Activated T-cell treated with anti-CD3 and anti-CD28 coated beads for 24 hours (primary cell): ENCODE measurements around the gene AGTPBP1.
"Not testable (repeated sequence)": the region's sequence is repeated elsewhere in the genome, so short reads cannot be mapped to it uniquely, and the experiment has no call there.

Experiments
- DNase-seq: peaks from one replicate; pipeline ENCODE4 v3.0.0-alpha.2; 2020; ENCODE audit warnings: low read depth

AGTPBP1 gene, protein sequence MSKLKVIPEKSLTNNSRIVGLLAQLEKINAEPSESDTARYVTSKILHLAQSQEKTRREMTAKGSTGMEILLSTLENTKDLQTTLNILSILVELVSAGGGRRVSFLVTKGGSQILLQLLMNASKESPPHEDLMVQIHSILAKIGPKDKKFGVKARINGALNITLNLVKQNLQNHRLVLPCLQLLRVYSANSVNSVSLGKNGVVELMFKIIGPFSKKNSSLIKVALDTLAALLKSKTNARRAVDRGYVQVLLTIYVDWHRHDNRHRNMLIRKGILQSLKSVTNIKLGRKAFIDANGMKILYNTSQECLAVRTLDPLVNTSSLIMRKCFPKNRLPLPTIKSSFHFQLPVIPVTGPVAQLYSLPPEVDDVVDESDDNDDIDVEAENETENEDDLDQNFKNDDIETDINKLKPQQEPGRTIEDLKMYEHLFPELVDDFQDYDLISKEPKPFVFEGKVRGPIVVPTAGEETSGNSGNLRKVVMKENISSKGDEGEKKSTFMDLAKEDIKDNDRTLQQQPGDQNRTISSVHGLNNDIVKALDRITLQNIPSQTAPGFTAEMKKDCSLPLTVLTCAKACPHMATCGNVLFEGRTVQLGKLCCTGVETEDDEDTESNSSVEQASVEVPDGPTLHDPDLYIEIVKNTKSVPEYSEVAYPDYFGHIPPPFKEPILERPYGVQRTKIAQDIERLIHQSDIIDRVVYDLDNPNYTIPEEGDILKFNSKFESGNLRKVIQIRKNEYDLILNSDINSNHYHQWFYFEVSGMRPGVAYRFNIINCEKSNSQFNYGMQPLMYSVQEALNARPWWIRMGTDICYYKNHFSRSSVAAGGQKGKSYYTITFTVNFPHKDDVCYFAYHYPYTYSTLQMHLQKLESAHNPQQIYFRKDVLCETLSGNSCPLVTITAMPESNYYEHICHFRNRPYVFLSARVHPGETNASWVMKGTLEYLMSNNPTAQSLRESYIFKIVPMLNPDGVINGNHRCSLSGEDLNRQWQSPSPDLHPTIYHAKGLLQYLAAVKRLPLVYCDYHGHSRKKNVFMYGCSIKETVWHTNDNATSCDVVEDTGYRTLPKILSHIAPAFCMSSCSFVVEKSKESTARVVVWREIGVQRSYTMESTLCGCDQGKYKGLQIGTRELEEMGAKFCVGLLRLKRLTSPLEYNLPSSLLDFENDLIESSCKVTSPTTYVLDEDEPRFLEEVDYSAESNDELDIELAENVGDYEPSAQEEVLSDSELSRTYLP

DNA sequence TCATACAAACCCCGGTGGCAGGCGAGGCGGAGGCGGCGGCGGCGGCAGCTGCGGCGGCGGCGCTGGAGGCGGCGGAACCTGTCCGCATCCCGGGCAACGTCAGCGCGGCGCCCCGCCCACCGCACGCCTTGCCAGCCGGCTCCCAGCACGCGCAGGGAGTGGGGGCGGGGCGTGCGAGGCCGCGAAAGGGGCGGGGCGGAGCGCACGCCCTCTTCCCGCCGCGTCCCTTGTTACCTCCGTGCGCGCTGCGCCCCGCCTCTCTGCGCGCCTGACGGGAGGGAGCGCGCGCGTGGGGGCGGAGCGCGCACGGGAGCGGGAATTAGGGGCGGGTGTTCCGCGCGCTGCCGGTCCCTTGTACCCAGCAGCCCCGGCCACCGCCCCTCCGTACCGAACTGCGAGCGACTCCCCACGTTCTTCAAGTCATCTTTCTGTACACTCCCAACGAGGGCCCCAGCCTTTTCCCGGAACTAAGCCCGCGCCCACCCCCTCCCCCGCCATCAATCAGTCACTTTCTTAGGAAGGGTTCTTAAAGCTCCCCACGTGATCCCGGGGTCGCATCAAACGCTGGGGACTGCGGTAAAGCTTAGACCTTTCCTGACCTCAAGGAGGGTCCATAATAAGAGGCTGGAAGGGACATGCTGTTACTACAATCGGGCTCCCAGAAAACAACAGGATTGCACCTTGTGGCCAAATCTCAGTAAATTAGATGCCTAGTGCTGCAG, at the start of gene AGTPBP1:
AGTPBP1 (minus strand) TSS at position 80 of the 722 bp plus-strand sequence. CDS start 29,421 bp downstream, outside the sequence.
- DNase-seq = peak; percentile 95

DNA sequence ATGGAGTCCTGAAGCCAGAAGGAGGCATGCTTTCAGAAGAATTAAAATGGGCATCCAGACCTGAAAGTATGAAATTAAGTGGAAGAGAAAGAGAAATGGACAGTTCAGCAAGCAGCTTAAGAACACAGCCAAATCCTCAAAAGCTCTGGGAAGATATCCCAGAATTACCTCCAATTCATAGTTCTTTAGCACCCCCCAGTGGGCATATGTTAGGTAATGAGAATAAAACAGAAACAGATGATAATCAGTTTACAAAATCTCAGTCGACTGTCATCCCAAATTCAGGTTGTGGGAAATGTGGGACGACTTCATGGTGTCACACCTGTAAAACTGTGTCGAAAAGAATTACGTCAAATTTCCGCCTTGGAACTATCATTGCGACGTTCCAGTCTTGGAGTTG, 44.4 kb upstream of the AGTPBP1 start:
- not testable (repeated sequence) for DNase-seq

DNA sequence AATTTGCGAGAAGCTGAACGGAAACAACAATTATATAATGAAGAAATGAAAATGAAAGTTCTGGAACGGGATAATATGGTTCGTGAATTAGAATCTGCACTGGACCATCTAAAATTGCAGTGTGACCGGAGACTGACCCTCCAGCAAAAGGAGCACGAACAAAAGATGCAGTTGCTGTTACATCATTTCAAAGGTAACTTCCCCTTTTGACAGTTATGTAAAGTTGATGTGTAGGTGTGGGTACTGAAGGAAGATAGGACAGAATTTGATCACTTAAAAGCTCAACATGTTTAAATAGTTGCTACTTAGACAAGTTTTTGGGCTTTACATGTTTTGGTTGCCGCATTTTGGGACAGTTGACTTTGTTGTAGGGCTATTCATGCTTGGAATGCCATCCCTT, 32.1 kb upstream of the AGTPBP1 start:
- DNase-seq = not testable (repeated sequence)

DNA sequence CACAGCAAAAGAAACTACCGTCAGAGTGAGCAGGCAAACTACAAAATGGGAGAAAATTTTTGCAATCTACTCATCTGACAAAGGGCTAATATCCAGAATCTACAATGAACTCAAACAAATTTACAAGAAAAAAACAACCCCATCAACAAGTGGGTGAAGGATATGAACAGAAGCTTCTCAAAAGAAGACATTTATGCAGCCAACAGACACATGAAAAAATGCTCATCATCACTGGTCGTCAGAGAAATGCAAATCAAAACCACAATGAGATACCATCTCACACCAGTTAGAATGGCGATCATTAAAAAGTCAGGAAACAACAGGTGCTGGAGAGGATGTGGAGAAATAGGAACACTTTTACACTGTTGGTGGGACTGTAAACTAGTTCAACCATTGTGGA, 20.0 kb upstream of the AGTPBP1 start:
- not testable (repeated sequence) for DNase-seq

DNA sequence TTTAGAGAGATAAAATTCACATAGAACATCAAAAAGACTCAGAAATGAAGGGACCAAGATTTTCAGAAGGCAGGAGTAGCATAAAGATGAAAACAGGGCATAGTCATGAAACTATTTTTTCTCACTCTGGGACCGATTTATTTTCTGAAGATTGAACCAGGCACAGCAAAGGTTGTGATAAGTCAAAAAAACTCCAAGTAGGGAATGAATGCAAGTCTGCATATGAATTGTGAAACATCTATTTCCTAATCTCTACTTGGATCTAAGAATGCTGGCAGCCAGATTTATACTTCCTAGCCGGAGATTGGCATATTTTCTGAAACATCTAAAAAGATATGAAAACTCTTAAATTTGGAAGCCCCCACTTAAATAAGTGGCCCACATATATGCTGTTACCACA, 16.0 kb upstream of the AGTPBP1 start:
- not testable (repeated sequence) for DNase-seq

- DNase-seq = not testable (repeated sequence)
These were observed 14.5 kb upstream of the AGTPBP1 start for GRCh38 chr9:85756216-85756615.

DNA sequence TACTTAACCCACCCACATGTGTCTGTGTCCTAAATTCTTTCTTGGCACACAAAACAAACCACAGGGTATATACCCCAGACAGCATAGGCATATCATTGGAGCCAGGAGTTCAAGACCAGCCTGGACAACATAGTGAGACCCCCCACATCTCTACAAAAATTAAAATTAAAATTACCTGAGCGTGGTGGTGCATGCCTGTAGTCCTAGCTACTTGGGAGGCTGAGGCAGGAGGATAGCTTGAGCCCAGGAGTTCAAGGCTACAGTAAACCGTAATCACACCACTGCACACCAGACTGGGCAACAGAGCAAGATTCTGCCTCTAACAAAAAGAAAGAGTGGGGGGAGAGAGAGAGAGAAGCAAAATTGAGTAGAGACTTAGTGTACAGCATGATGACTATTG, 4.6 kb upstream of the AGTPBP1 start:
- DNase-seq = no peak

GRCh38 chr9:85745203-85745602, 3.4 kb upstream of the AGTPBP1 start:
- DNase-seq = no peak

- no peak for DNase-seq
These were observed 2.7 kb upstream of the AGTPBP1 start for GRCh38 chr9:85744480-85744879.

GRCh38 chr9:85743275-85744128, 1.7 kb upstream of the AGTPBP1 start:
- no peak for DNase-seq

GRCh38 chr9:85742597-85742936, 813 bp upstream of the AGTPBP1 start:
- DNase-seq = no peak

- DNase-seq = peak; percentile 24
These were observed 469 bp downstream of the AGTPBP1 start for GRCh38 chr9:85741095-85741874.

DNA sequence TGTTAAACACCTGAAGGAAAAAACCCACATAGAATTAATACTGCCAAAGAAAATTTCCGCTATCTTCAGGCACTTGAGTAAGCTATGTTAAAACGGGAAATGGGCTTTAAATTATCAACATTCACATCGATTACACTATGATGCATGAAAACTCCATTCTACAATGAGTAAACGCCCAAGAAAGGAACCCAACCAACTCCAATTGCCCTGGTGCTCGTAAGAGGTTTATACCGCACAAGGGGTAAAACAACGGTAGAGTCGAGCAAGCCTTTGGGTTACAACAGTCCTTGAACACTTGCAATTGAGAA, 1.0 kb downstream of the AGTPBP1 start:
- DNase-seq = no peak

- no peak for DNase-seq
These were observed 3.2 kb downstream of the AGTPBP1 start for GRCh38 chr9:85738509-85738908.

DNA sequence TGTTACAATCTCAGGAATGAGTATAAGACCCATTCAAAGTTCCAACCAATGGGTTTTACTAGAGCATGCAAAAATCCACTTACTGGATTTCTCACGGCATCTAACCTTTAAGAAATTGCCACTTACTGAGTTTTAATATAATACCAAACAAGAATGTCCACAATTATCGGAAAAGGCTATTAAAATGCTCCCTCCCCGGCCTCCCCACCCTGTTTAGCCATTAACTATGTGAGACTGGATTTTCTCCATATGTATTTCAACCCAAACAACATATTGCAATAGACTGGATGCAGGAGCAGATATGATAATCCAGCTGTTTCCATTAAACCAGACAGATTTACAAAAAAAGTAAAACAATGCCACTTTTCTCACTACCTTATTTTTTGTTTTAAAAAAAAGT, 4.1 kb downstream of the AGTPBP1 start:
- no peak for DNase-seq

GRCh38 chr9:85730916-85731630, 10.7 kb downstream of the AGTPBP1 start:
- no peak for DNase-seq

- DNase-seq = no peak
These were observed 11.9 kb downstream of the AGTPBP1 start for GRCh38 chr9:85729882-85730281.

- DNase-seq = no peak
These were observed 14.3 kb downstream of the AGTPBP1 start for GRCh38 chr9:85727500-85727899.

DNA sequence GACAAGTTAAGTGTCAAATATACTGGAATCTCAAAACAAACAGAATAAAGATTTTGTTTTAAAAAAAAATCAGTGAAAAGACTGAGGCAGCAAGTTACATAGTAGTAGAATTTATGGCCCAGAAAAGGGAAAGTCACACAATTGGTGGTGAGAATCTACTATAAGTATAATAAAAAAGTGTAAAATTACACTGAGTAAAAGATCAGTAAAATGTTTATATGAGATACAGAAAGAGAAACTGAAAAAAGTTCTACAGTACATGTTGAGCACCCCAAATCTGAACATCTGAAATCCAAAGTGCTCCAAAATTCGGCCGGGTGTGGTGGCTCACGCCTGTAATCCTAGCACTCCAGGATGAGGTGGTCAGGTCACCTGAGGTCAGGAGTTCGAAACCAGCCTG, 15.0 kb downstream of the AGTPBP1 start:
- no peak for DNase-seq

- no peak for DNase-seq
These were observed 18.5 kb downstream of the AGTPBP1 start for GRCh38 chr9:85723215-85723614.
